ENCODE results near the gene IKBIP.
"Not testable (repeated sequence)": the region's sequence is repeated elsewhere in the genome, so short reads cannot be mapped to it uniquely, and the experiment has no call there.

The IKBIP gene

DNA sequence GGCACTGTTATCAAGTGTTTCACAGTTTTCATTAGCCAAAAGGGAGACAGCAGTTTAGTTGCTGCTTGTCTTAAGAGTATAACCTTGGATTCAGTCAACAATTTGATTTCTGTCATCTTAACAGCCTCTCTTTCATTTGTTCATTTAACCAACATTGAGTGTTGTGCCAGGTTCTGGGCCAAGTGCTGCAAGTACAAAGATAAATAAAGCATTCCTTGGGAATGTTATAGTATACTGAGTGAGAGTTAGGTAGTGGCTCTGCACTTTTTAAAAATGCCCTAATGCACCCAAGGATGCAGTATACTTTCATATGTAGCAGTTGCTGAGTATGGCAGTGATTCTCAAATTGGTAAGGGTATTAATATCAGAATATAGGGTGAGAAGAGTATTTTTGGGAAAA, 15.9 kb upstream of the IKBIP start:
- no peak overlapping the region for H3K4me3 ChIP-seq (ENCODE audit: low read length in 2 of 2)
- no peaks in the 10 kb centered on the region for H3K4me1 ChIP-seq (ENCODE audit: control insufficient read depth, insufficient read depth, low read length)
- H3K36me3 ChIP-seq (ENCODE audit: control insufficient read depth in 2 of 2, insufficient read depth in 2 of 2, low read length in 2 of 2): peaks cover 10 to 11% of the 10 kb centered on the region in 2 donors
- no peaks in the 10 kb centered on the region for H3K27me3 ChIP-seq (ENCODE audit: control insufficient read depth in 1 of 2, insufficient read depth in 2 of 2, low read length in 2 of 2)
- H3K9ac ChIP-seq (ENCODE audit: low read length in 2 of 2): no peak overlapping the region
- H3K9me3 ChIP-seq (ENCODE audit: control insufficient read depth in 2 of 2, low read length in 2 of 2): no peaks in the 10 kb centered on the region
- no peak overlapping the region for H3K27ac ChIP-seq (ENCODE audit: low read length)

DNA sequence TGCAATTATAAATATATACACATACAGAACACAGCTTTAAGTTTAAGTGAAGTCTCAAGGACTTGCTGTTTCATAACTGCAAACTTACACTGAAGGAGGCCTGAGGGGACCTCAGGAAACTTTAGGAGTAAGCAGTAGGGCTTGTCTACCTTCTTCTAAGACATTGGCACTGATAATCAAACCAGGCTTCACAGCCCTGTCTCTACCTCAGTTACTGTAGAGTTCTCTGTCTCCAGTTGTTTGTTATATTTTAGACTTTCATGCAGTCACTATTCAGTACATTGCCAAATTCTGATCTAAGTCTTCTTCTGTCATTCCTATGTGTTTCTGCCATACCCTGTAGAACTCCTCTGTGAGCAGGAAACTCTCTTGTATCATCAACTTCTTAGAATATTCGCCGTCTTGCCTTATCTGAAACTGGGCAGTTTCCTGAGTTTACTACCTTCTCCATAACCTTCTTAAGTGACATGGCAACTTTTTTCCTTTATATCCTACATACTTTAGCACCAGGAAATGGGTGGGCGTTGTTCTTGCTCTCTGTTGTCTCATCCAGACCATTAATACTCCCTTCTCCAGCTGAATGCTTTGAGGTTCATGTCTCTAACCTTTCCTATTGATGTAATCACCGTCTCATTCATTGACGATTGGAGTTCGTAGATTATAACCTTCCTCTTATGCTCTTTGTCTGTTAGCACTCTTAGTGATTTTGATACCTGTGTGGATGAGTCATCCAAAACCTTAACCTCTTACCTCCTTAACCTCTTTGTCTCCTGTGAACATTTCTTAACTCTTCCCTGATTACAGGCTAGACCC, 11.9 kb upstream of the IKBIP start:
- H3K36me3 ChIP-seq (ENCODE audit: control insufficient read depth in 2 of 2, insufficient read depth in 2 of 2, low read length in 2 of 2): peaks cover 3 to 11% of the 10 kb centered on the region in 2 donors

DNA sequence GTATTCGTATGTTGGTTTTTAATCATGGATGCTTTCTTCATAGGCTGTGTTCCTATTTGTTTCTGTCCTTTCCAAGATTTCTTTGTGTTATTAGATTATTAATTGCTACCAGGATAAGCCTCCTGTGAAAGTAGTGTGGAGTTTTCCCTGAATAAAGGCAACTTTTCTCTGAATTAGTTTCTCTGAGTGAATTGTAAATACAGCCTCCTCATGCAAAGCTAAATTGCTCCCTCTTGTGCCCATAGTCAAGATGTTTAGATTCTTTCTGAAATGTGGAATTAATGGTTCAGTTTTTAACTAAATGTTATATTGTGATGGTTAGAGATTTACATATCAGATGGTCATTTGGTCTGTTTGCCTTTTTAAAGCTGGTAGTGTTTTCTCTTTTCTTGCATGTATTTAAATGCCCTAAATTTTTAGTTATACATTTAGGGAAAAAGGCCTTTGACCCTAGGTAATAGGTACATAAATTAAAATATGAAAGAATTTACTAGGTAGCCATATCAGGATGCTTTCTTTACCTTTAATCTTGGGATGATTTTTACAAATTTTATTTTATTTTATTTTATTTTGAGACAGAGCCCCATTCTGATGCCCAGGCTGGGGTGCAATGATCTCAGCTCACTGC, 9.4 kb upstream of the IKBIP start:
- Histone ChIP-seq H3K27me3 (ENCODE audit: control insufficient read depth in 1 of 2, insufficient read depth in 2 of 2, low read length in 2 of 2) (no peaks in the 10 kb centered on the region), H3K27ac (ENCODE audit: low read length) (no peak overlapping the region), H3K9ac (ENCODE audit: low read length in 2 of 2) (no peak overlapping the region), H3K9me3 (ENCODE audit: control insufficient read depth in 2 of 2, low read length in 2 of 2) (no peaks in the 10 kb centered on the region), H3K36me3 (ENCODE audit: control insufficient read depth in 2 of 2, insufficient read depth in 2 of 2, low read length in 2 of 2) (peaks cover 13 to 18% of the 10 kb centered on the region in 2 donors), H3K4me1 (ENCODE audit: control insufficient read depth, insufficient read depth, low read length) (no peaks in the 10 kb centered on the region), H3K4me3 (ENCODE audit: low read length in 2 of 2) (no peak overlapping the region)

More for the DNA sequence above, 11.9 kb upstream of the IKBIP start:
- H3K9ac ChIP-seq (ENCODE audit: low read length in 2 of 2): no peak overlapping the region
- H3K4me3 ChIP-seq (ENCODE audit: low read length in 2 of 2): no peak overlapping the region
- H3K4me1 ChIP-seq (ENCODE audit: control insufficient read depth, insufficient read depth, low read length): no peaks in the 10 kb centered on the region
- no peak overlapping the region for H3K27ac ChIP-seq (ENCODE audit: low read length)
- no peaks in the 10 kb centered on the region for H3K27me3 ChIP-seq (ENCODE audit: control insufficient read depth in 1 of 2, insufficient read depth in 2 of 2, low read length in 2 of 2)
- H3K9me3 ChIP-seq (ENCODE audit: control insufficient read depth in 2 of 2, low read length in 2 of 2): no peaks in the 10 kb centered on the region

DNA sequence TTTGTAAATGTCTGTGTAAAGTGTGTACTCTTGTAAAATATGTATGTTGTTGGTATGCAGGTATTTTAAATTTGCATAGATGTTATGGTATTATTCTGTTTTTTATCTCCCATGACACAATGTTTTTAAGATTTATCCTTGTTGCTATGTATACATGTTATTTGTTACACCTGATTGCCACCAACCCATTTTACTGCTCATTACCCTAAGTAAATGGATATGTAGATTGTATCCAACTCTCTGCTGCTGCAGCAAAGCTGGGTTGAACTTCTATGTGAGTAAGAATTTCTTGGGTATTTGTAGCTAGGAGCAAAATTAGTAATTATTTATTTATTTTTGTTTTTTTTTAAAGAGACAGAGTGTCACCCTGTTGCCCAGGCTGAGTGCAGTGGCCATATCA, 6.7 kb upstream of the IKBIP start:
- H3K9ac ChIP-seq (ENCODE audit: low read length in 2 of 2): no peak overlapping the region
- H3K27me3 ChIP-seq (ENCODE audit: control insufficient read depth in 1 of 2, insufficient read depth in 2 of 2, low read length in 2 of 2): no peaks in the 10 kb centered on the region
- no peaks in the 10 kb centered on the region for H3K9me3 ChIP-seq (ENCODE audit: control insufficient read depth in 2 of 2, low read length in 2 of 2)
- no peak overlapping the region for H3K4me3 ChIP-seq (ENCODE audit: low read length in 2 of 2)
- peaks cover 2% of the 10 kb centered on the region for H3K4me1 ChIP-seq (ENCODE audit: control insufficient read depth, insufficient read depth, low read length)
- no peak overlapping the region for H3K27ac ChIP-seq (ENCODE audit: low read length)
- peaks cover 11 to 15% of the 10 kb centered on the region in 2 donors for H3K36me3 ChIP-seq (ENCODE audit: control insufficient read depth in 2 of 2, insufficient read depth in 2 of 2, low read length in 2 of 2)

DNA sequence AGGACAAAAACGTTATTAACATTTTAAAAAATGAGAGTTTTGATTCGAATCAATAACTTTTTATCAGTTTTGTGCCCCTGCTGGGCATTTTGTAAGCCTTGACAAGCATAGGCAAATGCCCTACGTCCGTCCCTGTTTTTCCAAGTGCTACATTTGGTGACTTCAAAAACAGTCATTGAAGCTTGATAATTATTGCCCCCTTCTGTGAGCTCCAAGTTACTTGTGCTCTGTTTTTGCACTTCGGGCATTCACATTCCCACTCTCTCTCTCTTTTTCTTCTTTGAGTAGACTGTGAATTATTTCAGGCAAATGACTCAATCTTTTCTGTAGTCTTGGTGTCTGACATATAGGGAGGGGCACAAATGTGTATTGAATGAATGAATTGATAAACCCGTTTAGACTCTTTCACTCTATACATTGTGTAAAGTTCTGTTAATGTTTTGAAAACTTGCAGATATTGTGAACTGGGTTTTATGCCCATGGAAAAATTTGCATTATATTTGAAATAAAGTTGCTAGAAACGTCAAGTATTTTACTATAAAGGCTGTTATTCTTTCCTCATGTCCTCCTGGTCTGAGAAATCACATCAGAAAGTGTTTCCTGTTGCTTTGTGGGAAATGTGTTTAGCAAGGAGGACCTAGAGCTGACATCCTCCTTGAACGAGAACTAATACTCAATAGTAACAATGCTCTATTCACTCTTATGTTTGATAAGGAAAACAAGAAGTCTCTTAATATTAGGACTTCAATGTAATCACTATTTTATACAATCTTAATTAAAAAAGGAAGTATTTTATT, 1.9 kb upstream of the IKBIP start:
- Histone ChIP-seq H3K9me3 (ENCODE audit: control insufficient read depth in 2 of 2, low read length in 2 of 2) (no peaks in the 10 kb centered on the region), H3K9ac (ENCODE audit: low read length in 2 of 2) (peak overlapping the region; percentile 78 to 82), H3K4me3 (ENCODE audit: low read length in 2 of 2) (peak overlapping the region; percentile 85 to 96), H3K27ac (ENCODE audit: low read length) (no peak overlapping the region), H3K36me3 (ENCODE audit: control insufficient read depth in 2 of 2, insufficient read depth in 2 of 2, low read length in 2 of 2) (peaks cover 7 to 15% of the 10 kb centered on the region in 2 donors), H3K4me1 (ENCODE audit: control insufficient read depth, insufficient read depth, low read length) (peaks cover 9% of the 10 kb centered on the region), H3K27me3 (ENCODE audit: control insufficient read depth in 1 of 2, insufficient read depth in 2 of 2, low read length in 2 of 2) (no peaks in the 10 kb centered on the region)

DNA sequence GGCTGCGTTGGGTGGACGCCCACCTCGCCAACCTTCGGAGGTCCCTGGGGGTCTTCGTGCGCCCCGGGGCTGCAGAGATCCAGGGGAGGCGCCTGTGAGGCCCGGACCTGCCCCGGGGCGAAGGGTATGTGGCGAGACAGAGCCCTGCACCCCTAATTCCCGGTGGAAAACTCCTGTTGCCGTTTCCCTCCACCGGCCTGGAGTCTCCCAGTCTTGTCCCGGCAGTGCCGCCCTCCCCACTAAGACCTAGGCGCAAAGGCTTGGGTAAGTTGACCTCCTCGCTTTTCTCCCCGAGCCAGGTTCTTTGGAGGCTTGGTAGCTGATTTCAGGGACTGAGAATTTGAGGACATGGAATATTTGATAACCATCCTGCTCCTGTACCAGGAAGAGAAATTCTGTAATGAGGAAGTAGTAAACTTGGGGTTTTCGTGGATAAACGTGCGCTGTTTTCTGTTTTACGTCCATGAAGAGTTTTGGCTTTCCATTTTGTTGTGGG, 1.0 kb upstream of the IKBIP start:
- Histone ChIP-seq H3K9ac (ENCODE audit: low read length in 2 of 2) (peak overlapping the region; percentile 78 to 82), H3K27ac (ENCODE audit: low read length) (peak overlapping the region; percentile 49), H3K4me3 (ENCODE audit: low read length in 2 of 2) (peak overlapping the region; percentile 85 to 96), H3K36me3 (ENCODE audit: control insufficient read depth in 2 of 2, insufficient read depth in 2 of 2, low read length in 2 of 2) (peaks cover 7 to 11% of the 10 kb centered on the region in 2 donors), H3K9me3 (ENCODE audit: control insufficient read depth in 2 of 2, low read length in 2 of 2) (no peaks in the 10 kb centered on the region), H3K4me1 (ENCODE audit: control insufficient read depth, insufficient read depth, low read length) (peaks cover 9% of the 10 kb centered on the region), H3K27me3 (ENCODE audit: control insufficient read depth in 1 of 2, insufficient read depth in 2 of 2, low read length in 2 of 2) (no peaks in the 10 kb centered on the region)

DNA sequence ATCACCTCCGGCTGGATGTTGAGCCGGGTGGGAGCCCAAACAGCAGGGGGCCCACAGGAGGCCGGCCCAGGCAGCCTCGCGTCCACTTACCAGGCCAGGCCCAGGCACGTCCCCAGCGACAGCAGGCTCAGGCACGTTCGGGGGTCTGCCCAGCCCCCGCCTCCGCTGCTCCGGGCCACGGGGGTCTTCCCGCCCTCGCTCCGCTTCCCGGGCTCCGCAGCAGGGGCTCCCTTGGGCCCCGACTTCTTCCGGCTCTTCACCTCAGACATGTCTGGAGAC, 216 bp downstream of the IKBIP start:
- Histone ChIP-seq H3K4me3 (ENCODE audit: low read length in 2 of 2) (peak overlapping the region; percentile 85 to 96), H3K36me3 (ENCODE audit: control insufficient read depth in 2 of 2, insufficient read depth in 2 of 2, low read length in 2 of 2) (peaks cover 2 to 4% of the 10 kb centered on the region in 2 donors), H3K4me1 (ENCODE audit: control insufficient read depth, insufficient read depth, low read length) (peaks cover 9% of the 10 kb centered on the region), H3K9ac (ENCODE audit: low read length in 2 of 2) (peak overlapping the region; percentile 66 to 78), H3K27me3 (ENCODE audit: control insufficient read depth in 1 of 2, insufficient read depth in 2 of 2, low read length in 2 of 2) (no peaks in the 10 kb centered on the region), H3K27ac (ENCODE audit: low read length) (peak overlapping the region; percentile 49), H3K9me3 (ENCODE audit: control insufficient read depth in 2 of 2, low read length in 2 of 2) (no peaks in the 10 kb centered on the region)

DNA sequence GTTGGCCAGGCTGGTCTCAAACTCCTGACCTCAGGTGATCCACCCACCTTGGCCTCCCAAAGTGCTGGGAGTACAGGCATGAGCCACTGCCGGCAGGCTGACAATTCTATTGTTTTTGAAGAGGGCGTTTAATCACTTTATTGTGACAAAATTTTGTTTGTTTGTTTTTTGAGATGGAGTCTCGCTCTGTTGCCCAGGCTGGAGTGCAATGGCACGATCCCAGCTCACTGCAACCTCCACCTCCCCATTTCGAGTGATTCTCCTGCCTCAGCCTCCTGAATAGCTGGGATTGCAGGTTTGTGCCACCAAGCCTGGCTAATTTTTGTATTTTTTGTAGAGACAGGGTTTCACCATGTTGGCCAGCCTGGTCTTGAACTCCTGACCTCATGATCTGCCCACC, 1.8 kb downstream of the IKBIP start:
- H3K9ac ChIP-seq (ENCODE audit: low read length in 2 of 2); H3K9me3 ChIP-seq (ENCODE audit: control insufficient read depth in 2 of 2, low read length in 2 of 2); H3K36me3 ChIP-seq (ENCODE audit: control insufficient read depth in 2 of 2, insufficient read depth in 2 of 2, low read length in 2 of 2); H3K4me1 ChIP-seq (ENCODE audit: control insufficient read depth, insufficient read depth, low read length); H3K4me3 ChIP-seq (ENCODE audit: low read length in 2 of 2); H3K27me3 ChIP-seq (ENCODE audit: control insufficient read depth in 1 of 2, insufficient read depth in 2 of 2, low read length in 2 of 2); H3K27ac ChIP-seq (ENCODE audit: low read length): not testable (repeated sequence)

DNA sequence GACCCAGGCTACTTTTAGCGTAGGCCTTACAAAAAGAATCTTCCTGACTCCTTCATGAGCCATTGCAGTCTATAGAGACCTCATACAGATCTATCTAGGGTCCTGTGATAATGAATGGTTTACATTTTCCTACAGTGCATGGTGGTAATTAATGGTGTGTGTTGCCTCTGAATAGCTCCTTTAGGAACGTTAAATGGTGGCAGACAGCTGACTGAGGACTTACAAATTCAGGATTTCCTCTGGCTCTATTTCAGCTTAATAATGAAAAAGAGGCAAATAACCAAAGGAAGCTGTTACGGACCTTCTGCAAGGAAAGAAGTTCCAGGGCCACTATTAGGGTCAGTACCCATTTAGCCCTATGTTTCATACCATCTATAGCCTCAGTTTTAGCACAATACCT, 5.1 kb downstream of the IKBIP start:
- Histone ChIP-seq H3K4me3 (ENCODE audit: low read length in 2 of 2) (no peak overlapping the region), H3K27ac (ENCODE audit: low read length) (no peak overlapping the region), H3K9ac (ENCODE audit: low read length in 2 of 2) (no peak overlapping the region), H3K9me3 (ENCODE audit: control insufficient read depth in 2 of 2, low read length in 2 of 2) (no peaks in the 10 kb centered on the region), H3K36me3 (ENCODE audit: control insufficient read depth in 2 of 2, insufficient read depth in 2 of 2, low read length in 2 of 2) (no peaks in the 10 kb centered on the region), H3K4me1 (ENCODE audit: control insufficient read depth, insufficient read depth, low read length) (peaks cover 4% of the 10 kb centered on the region), H3K27me3 (ENCODE audit: control insufficient read depth in 1 of 2, insufficient read depth in 2 of 2, low read length in 2 of 2) (no peaks in the 10 kb centered on the region)

DNA sequence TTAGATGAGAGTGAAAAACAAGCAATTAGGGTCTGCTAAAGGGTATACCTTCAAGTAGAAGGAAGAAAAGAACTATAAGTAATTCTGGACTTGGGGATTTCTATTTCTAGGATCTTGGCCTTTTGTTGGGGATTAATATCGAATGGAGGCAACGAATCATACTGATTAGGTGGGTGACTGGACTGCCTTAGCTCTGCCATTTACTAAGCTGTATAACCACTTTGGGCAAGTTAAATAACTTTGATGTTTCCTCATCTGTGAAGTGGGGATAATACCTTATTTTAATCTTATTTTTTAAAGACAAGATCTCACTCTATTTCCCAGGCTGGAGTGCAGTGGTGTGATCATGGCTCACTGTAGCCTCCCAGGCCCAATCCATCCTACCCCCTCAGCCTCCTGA, 6.6 kb downstream of the IKBIP start:
- Histone ChIP-seq H3K4me3 (ENCODE audit: low read length in 2 of 2) (no peak overlapping the region), H3K4me1 (ENCODE audit: control insufficient read depth, insufficient read depth, low read length) (no peaks in the 10 kb centered on the region), H3K9me3 (ENCODE audit: control insufficient read depth in 2 of 2, low read length in 2 of 2) (no peaks in the 10 kb centered on the region), H3K9ac (ENCODE audit: low read length in 2 of 2) (no peak overlapping the region), H3K27ac (ENCODE audit: low read length) (no peak overlapping the region), H3K36me3 (ENCODE audit: control insufficient read depth in 2 of 2, insufficient read depth in 2 of 2, low read length in 2 of 2) (peaks cover 0 to 2% of the 10 kb centered on the region in 2 donors), H3K27me3 (ENCODE audit: control insufficient read depth in 1 of 2, insufficient read depth in 2 of 2, low read length in 2 of 2) (no peaks in the 10 kb centered on the region)
